ENCODE results near the gene ERN1. TPM values are rescaled to one million over a fixed set of nuclear protein-coding genes. Genes with fewer than 3 reads are reported as not detected.

ERN1 gene
- total RNA-seq, 1 donor from 2014 or later: 16.7 TPM

DNA sequence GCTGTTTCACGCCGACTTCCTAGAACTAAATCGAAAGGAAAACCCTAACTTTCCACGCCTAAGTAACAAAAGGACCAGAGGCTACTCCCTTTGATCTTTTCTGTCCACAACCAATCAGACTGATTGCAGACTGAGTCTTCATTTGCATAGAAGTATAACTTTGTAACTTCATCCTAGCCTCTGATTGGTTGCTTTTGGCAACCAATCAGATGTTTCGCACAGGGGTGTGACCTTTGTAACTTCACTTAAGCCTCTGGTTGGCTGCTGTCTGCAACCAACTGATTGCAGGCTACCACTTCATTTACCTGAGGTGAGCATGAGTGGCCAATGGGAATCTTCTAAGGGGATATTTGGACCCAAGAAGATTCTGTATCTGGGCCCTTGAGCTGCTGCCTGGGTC is 92.1 kb downstream of the ERN1 start:
- TF ChIP-seq, protein P1, sequence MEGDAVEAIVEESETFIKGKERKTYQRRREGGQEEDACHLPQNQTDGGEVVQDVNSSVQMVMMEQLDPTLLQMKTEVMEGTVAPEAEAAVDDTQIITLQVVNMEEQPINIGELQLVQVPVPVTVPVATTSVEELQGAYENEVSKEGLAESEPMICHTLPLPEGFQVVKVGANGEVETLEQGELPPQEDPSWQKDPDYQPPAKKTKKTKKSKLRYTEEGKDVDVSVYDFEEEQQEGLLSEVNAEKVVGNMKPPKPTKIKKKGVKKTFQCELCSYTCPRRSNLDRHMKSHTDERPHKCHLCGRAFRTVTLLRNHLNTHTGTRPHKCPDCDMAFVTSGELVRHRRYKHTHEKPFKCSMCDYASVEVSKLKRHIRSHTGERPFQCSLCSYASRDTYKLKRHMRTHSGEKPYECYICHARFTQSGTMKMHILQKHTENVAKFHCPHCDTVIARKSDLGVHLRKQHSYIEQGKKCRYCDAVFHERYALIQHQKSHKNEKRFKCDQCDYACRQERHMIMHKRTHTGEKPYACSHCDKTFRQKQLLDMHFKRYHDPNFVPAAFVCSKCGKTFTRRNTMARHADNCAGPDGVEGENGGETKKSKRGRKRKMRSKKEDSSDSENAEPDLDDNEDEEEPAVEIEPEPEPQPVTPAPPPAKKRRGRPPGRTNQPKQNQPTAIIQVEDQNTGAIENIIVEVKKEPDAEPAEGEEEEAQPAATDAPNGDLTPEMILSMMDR (IDR thresholded peaks at IDR 0.05; ENCODE audit: unreplicated experiment): no peak
- no peak overlapping the region for H3K4me3 Mint-ChIP-seq (ENCODE audit: unreplicated experiment)
- no peaks in the 10 kb centered on the region for H3K9me3 Mint-ChIP-seq (ENCODE audit: unreplicated experiment)
- no peaks in the 10 kb centered on the region for H3K4me1 Mint-ChIP-seq (ENCODE audit: unreplicated experiment)
- H3K27me3 Mint-ChIP-seq (ENCODE audit: unreplicated experiment): no peaks in the 10 kb centered on the region
- no peak for DNase-seq (ENCODE audit: low spot score)
- H3K36me3 Mint-ChIP-seq (ENCODE audit: low read depth, unreplicated experiment): peaks cover 19% of the 10 kb centered on the region
- no peak overlapping the region for H3K27ac Mint-ChIP-seq (ENCODE audit: unreplicated experiment)

DNA sequence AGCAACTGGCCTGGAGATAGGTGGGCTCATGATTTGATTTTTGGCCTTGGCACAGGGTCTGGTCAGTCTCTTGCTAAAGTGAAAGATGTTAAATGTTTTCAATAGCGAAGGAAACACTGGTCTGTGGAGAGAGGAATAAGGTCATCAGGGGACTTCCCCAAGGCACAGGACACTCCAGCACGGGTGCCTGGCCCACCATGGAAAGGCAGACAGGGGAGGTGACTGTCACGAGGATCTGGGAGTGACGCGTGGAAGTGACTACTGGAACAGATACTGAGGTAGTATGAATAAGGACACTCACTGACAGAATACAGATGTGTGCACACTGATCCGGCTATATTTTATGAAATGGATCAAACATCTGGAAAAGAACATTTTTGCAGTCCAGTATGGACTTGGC is 92.8 kb downstream of the ERN1 start:
- Mint-ChIP-seq H3K4me1 (ENCODE audit: unreplicated experiment) (no peaks in the 10 kb centered on the region), H3K27ac (ENCODE audit: unreplicated experiment) (no peak overlapping the region), H3K9me3 (ENCODE audit: unreplicated experiment) (no peaks in the 10 kb centered on the region), H3K27me3 (ENCODE audit: unreplicated experiment) (no peaks in the 10 kb centered on the region), H3K36me3 (ENCODE audit: low read depth, unreplicated experiment) (peaks cover 19% of the 10 kb centered on the region), H3K4me3 (ENCODE audit: unreplicated experiment) (no peak overlapping the region)
- TF ChIP-seq, protein P1 (IDR thresholded peaks at IDR 0.05; ENCODE audit: unreplicated experiment): no peak
- no peak for DNase-seq (ENCODE audit: low spot score)

DNA sequence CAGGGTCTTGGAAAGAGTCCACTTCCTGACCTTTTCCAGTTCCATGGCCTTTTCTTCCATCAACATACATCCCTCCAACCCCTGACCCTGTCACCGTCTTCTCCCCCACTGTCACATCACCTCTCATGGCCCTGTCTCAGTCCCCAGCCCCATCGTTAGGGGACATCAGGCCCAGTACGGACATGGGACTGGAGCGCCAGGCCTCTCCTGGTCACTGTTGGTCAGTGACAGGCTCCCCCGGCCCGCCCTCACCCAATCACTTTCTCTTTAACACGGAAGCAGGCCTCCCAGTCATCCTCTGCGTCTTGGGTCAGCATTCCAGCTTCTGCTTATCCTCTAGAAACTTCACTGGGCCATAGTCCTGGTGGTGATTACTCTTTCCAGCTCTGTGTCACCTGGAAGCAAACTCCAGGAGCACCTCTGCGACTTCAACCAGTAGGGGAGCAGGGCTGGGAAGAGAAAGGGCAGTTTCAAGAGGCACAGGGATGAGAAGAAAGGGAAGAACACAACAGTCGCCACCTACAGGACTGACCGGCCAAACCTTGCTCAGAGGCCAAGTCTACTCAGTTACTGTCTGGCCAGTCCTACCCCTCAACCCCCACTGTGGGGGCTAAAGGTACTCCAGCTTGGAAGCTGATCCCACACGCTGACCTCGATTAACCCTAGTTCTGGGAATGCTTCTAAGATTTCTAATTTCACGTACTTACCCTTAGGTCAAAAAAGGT is 93.6 kb downstream of the ERN1 start:
- Mint-ChIP-seq H3K4me3 (ENCODE audit: unreplicated experiment) (no peak overlapping the region), H3K9me3 (ENCODE audit: unreplicated experiment) (no peaks in the 10 kb centered on the region), H3K36me3 (ENCODE audit: low read depth, unreplicated experiment) (peaks cover 16% of the 10 kb centered on the region), H3K27me3 (ENCODE audit: unreplicated experiment) (no peaks in the 10 kb centered on the region), H3K27ac (ENCODE audit: unreplicated experiment) (no peak overlapping the region), H3K4me1 (ENCODE audit: unreplicated experiment) (no peaks in the 10 kb centered on the region)
- TF ChIP-seq, protein P1 (IDR thresholded peaks at IDR 0.05; ENCODE audit: unreplicated experiment): no peak
- no peak for DNase-seq (ENCODE audit: low spot score)

DNA sequence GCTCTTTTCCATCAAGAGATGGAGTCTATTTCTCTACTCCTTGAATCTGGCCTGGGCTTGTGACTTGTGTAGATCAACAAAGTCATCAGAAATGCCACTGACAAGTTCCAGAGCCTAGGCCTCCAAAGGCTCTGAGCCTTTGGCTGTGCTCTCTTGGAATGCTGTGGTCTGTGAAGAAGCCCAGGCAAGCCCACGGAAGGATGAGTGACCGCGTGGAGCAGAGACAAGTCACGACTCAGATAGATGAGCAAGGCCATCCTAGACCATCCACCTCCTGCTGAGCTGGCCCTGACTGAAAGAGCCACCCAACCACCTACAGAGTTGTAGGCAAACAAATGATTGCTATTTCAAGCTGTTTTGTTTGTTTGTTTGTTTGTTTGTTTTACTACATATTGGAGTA is 97.9 kb downstream of the ERN1 start:
- Mint-ChIP-seq H3K27ac (ENCODE audit: unreplicated experiment) (no peak overlapping the region), H3K9me3 (ENCODE audit: unreplicated experiment) (no peaks in the 10 kb centered on the region), H3K27me3 (ENCODE audit: unreplicated experiment) (no peaks in the 10 kb centered on the region), H3K4me3 (ENCODE audit: unreplicated experiment) (no peak overlapping the region), H3K36me3 (ENCODE audit: low read depth, unreplicated experiment) (no peaks in the 10 kb centered on the region), H3K4me1 (ENCODE audit: unreplicated experiment) (no peaks in the 10 kb centered on the region)
- DNase-seq (ENCODE audit: low spot score): no peak
- TF ChIP-seq, protein P1 (IDR thresholded peaks at IDR 0.05; ENCODE audit: unreplicated experiment): no peak

DNA sequence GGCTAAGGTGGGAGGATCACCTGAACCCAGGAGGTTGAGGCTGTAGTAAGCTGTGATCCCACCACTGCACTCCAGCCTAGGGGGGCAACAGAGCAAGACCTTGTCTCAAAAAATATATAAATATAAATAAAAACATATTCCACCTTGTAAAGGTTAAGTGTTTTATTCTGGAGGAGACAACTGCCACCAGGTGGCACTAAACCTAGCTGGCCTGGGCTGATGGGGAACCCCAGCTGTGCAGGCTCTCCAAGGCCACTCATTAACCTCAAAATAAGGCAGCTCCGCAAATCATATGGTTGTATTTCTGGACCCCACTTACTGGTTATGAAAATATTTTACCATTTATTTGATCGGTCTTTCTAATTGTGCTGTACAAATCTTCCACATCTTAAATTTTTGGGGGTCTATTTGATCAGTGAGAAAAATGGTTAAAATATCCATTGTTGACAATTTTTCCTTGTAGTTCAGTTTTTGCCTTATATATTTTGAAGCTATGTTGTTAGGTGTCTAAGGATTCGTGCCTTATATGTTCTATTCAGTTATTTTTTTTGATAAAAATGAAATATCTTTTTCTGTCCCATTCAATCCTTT is 101.0 kb downstream of the ERN1 start:
- H3K27ac Mint-ChIP-seq (ENCODE audit: unreplicated experiment): no peak overlapping the region
- peaks cover 13% of the 10 kb centered on the region for H3K4me1 Mint-ChIP-seq (ENCODE audit: unreplicated experiment)
- DNase-seq (ENCODE audit: low spot score): peak; percentile 69
- H3K27me3 Mint-ChIP-seq (ENCODE audit: unreplicated experiment): no peaks in the 10 kb centered on the region
- no peak overlapping the region for H3K4me3 Mint-ChIP-seq (ENCODE audit: unreplicated experiment)
- no peaks in the 10 kb centered on the region for H3K36me3 Mint-ChIP-seq (ENCODE audit: low read depth, unreplicated experiment)
- TF ChIP-seq, protein P1 (IDR thresholded peaks at IDR 0.05; ENCODE audit: unreplicated experiment): peak; percentile 79
- H3K9me3 Mint-ChIP-seq (ENCODE audit: unreplicated experiment): no peaks in the 10 kb centered on the region

Data from endothelial cell (in vitro differentiated cells).